Effector CD8-positive, alpha-beta T cell (primary cell): ENCODE data around the gene TRMU.
"Not testable (repeated sequence)": the region's sequence is repeated elsewhere in the genome, so short reads cannot be mapped to it uniquely, and the experiment has no call there.

ENCODE experiments used
- DNase-seq: peaks from one replicate; lab custom pipeline; 2025; lab: John Stamatoyannopoulos, UW

TRMU gene

GRCh38 chr22:46300491-46300890 lies 35.0 kb upstream of the TRMU start:
- no peak for DNase-seq

- no peak for DNase-seq
These were observed 32.1 kb upstream of the TRMU start for GRCh38 chr22:46303347-46303965.

- no peak for DNase-seq
These were observed 27.1 kb upstream of the TRMU start for GRCh38 chr22:46308283-46308988.

DNA sequence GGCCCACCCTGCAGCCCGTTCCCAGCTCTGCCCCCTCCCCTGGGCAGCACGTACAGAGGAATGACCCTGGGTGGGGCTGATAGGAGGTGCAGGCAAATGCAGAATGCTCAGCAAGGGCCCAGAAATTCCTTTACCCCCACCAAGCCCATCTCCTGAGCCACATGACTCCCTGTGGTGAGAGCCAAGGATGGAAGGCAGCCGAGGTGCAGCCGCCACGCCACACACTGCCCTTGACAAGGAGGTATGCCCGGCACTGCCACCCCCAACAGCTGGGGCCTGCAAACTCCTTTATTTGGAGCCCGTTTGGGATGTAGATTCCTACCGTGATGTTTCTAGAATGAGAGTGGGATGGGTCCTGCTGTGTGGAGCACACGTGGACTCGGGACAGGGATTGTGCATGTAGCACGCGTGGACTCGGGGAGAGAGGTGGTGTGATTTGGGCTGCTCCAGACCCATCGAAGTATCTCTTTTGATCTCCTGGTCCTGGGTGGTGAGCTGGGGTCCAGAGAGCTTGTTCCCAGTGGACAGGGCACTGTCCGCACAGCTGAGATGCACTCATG lies 25.9 kb upstream of the TRMU start:
- DNase-seq = no peak

- DNase-seq = no peak
These were observed 23.5 kb upstream of the TRMU start for GRCh38 chr22:46312056-46312455.

- not testable (repeated sequence) for DNase-seq
These were observed 22.7 kb upstream of the TRMU start for GRCh38 chr22:46312848-46313247.

DNA sequence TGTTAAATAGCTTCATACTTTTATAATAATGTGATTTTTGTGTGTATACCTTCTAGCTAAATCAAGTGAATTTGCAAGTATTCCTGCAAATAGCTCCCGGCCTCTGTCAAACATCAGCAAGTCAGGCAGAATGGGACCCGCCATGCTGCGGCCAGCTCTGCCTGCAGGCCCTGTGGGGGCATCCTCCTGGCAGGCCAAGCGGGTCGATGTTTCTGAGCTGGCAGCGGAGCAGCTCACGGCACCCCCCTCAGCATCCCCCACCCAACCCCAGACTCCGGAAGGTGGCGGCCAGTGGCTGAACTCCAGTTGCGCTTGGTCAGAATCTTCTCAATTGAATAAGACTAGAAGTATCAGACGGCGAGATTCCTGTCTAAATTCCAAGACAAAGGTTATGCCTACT lies 19.5 kb upstream of the TRMU start:
- no peak for DNase-seq

GRCh38 chr22:46317646-46318045 lies 17.9 kb upstream of the TRMU start:
- no peak for DNase-seq

- DNase-seq = no peak
These were observed 16.9 kb upstream of the TRMU start for GRCh38 chr22:46318576-46318975.

DNA sequence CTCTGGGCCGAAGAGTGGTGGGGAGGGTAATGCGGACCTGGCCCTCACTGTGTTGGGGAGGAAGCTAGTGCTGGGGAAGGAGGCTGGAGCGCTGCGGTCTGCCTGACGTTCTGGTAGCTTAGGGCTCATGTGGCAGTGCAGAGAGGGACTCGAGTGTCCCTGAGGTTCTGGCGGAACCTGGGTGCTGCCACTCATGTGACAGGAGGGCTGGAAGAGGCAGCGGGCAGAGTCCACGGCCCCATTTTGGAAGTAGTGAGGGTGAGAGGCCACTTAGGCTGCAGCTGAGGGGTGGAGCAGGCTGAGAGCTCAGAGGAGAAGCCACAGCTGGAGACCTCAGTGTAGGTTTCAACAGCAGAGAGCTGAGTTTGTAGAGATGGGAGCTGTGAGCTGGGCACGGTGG lies 16.2 kb upstream of the TRMU start:
- DNase-seq = no peak

DNA sequence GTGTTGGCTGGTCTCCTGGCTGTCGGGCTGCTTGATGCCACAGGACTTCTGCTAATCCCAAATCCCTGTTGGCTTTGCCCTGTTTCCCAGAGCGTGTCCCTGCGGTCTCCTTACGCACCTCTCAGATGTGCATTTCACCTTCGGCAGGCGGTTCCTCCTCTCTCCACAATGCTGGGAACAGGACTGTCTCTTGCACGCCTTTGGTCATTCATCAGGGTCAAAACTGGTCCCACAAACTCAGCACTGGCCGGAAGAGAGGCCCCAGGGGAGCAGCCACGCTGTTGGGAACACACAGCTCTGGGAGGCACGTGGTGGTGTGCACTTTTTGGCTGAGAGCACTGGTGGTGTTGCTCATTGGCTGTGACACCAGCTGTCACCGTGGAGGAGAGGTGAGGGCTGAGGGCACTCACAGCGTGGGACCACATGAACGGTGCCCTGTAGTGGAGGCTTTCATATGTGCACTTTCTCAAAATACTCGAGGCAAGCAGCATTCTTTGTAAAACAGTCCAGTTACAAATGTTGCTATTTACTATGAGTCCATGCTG lies 15.3 kb upstream of the TRMU start:
- DNase-seq = no peak

- DNase-seq = no peak
These were observed 14.7 kb upstream of the TRMU start for GRCh38 chr22:46320716-46321386.

- no peak for DNase-seq
These were observed 12.8 kb upstream of the TRMU start for GRCh38 chr22:46322711-46323110.

- no peak for DNase-seq
These were observed 12.4 kb upstream of the TRMU start for GRCh38 chr22:46323162-46323561.

- no peak for DNase-seq
These were observed 9.3 kb upstream of the TRMU start for GRCh38 chr22:46326066-46326680.

DNA sequence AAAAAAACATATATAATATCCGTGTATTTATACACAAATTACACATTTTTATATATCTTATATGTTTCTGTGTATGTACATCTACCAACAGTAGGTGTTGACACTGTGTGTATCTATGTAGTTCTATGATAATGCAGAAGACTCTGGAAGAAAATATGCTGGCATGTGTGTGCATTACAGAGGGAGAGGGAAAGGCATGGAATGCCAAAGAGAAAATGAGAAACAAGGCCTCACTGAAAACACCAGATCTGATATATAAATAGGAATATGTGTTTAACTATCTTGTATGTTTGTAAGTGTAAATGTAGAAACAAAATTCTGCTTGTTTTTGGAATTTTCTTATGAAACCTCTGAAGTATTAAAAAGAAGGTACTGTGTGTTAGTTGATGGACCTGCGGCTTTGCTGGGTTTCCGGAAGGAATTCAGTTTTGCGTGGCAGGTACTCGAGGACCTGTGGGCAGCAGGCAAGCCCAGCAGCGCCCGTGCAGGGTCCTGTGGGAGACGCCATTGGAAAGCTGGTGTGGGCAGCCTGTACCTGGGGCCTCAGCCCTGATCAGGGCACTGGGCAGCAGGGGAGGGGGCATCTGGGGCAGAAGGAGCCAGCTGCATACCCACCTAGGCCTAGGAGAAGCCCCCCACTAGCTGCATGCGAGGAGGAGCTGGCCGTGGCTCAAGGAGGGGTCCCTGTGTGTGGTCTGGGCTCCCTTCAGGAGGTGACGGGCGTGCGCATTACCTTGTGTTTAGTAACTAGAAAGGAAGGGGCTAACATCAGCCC lies 7.6 kb upstream of the TRMU start:
- no peak for DNase-seq

- DNase-seq = no peak
These were observed 6.7 kb upstream of the TRMU start for GRCh38 chr22:46328797-46329196.

DNA sequence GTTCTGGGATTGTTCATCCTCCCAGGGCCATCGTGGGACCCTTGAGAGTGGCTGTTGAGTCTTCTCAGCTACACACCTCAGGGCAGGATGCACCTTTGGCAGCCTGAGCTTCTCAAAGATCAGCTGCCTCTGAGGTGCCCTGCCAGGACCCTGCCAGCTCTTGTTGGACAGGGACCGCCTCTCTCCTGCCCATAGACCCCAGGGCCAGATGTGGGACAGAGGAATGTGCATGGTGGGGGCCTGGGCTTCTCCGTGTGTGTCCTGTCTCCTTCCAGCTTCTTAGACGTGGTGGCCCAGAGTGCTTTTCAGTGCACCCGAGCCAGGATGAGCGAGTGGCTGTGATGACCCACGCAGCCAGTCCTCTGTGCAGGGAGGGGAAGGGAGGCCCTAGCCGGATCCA lies 5.9 kb upstream of the TRMU start:
- DNase-seq = no peak

GRCh38 chr22:46330426-46330825 lies 5.1 kb upstream of the TRMU start:
- DNase-seq = no peak

DNA sequence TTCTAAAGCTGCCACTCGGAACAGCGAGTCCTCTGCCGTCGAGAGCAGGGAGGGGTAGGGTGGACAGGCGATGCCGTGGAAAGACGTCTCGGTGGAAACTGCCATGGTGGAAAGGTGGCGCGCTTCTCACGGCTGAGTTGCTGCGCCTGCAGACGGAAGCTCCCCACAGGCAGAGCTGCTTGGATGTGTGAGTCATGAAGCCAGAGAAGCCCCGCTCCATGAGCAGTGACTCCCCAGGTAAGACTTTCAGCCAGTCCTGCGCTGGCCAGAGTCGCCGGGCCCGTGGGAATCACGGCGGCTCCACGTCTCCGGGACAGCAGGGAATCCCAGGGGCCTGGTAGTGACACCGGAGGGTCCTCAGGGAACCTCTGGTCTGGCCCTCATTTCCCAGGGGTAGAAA lies 4.0 kb upstream of the TRMU start:
- DNase-seq = no peak
